NCI-H187 treated with DMSO at 0.1 percent for 48 hours (cell line): ENCODE data around the gene TEX12.
"Not testable (repeated sequence)": the region's sequence is repeated elsewhere in the genome, so short reads cannot be mapped to it uniquely, and the experiment has no call there.

Source experiments
- DNase-seq: peaks from one replicate; lab custom pipeline; 2025; lab: John Stamatoyannopoulos, UW

The TEX12 gene

GRCh38 chr11:112167145-112167544 is at the start of gene TEX12:
Gene TEX12 (plus strand): TSS chr11:112167372. CDS start chr11:112169269, 1,897 bp downstream.
- DNase-seq: no peak

- no peak for DNase-seq
Observed at GRCh38 chr11:112118176-112118575, 49.0 kb upstream of the TEX12 start.

GRCh38 chr11:112121981-112122615 is 45.1 kb upstream of the TEX12 start:
- DNase-seq: no peak

GRCh38 chr11:112123129-112123528 is 44.0 kb upstream of the TEX12 start:
- DNase-seq: no peak

- no peak for DNase-seq
Observed at GRCh38 chr11:112127056-112127455, 40.1 kb upstream of the TEX12 start.

GRCh38 chr11:112128483-112129121 is 38.6 kb upstream of the TEX12 start:
- peak; percentile 80 for DNase-seq

GRCh38 chr11:112129656-112130055 is 37.5 kb upstream of the TEX12 start:
- DNase-seq: no peak

GRCh38 chr11:112132737-112133136 is 34.4 kb upstream of the TEX12 start:
- no peak for DNase-seq

GRCh38 chr11:112134473-112134872 is 32.7 kb upstream of the TEX12 start:
- no peak for DNase-seq

GRCh38 chr11:112143597-112143996 is 23.6 kb upstream of the TEX12 start:
- DNase-seq: no peak

GRCh38 chr11:112150517-112150916 is 16.7 kb upstream of the TEX12 start:
- no peak for DNase-seq

- DNase-seq: no peak
Observed at GRCh38 chr11:112156153-112156955, 10.8 kb upstream of the TEX12 start.

GRCh38 chr11:112156956-112157766 is 10.0 kb upstream of the TEX12 start:
- DNase-seq: no peak

- DNase-seq: no peak
Observed at GRCh38 chr11:112159098-112160065, 7.8 kb upstream of the TEX12 start.

- DNase-seq: no peak
Observed at GRCh38 chr11:112160091-112160848, 6.9 kb upstream of the TEX12 start.

GRCh38 chr11:112161012-112161411 is 6.2 kb upstream of the TEX12 start:
- DNase-seq: no peak

GRCh38 chr11:112162200-112162599 is 5.0 kb upstream of the TEX12 start:
- not testable (repeated sequence) for DNase-seq

- DNase-seq: no peak
Observed at GRCh38 chr11:112162761-112163546, 4.2 kb upstream of the TEX12 start.
